HCT116 (cell line): ENCODE measurements around the gene TMEM121. TPM values are rescaled to one million over a fixed set of nuclear protein-coding genes. Genes with fewer than 3 reads are reported as not detected.

ENCODE experiments used
- ATAC-seq: fragments of 200-7000 bp; cut with Tn5 transposase; 2 replicates; pipeline ENCODE4 v1.9.1; 2020; ENCODE audit warnings: mild to moderate bottlenecking, moderate library complexity
- BruUV-seq: library from RNA; stranded (reverse); fragments of 400-500 nt; replicated peaks from 2 replicates; lab custom pipeline; 2021; lab: Mats Ljungman, UMichigan
- CTCF ChIA-PET: fragments of 300-600 bp; sonication (Branson Sonifier 250); formaldehyde crosslinking; loops from one replicate; lab custom pipeline; 2021; ENCODE audit warnings: antibody characterized with exemption; lab: Charles Lee
- POLR2A ChIA-PET: fragments of 300-600, 350-600 bp; sonication (Branson Sonifier 250); formaldehyde crosslinking; loops from one replicate; lab custom pipeline; 2021; ENCODE audit warnings: antibody characterized with exemption; lab: Charles Lee
- RAD21 ChIA-PET, 2 experiments: fragments of 300-600 bp; sonication (Branson Sonifier 250); formaldehyde crosslinking; loops; one replicate each; lab custom pipeline; 2023; ENCODE audit warnings: low total read pairs in 2 of 2; ENCODE audit not compliant: uncharacterized antibody in 2 of 2, unreplicated experiment in 2 of 2, low non-redundant PET in 1 of 2; lab: Charles Lee
- DNase-seq: peaks from one replicate; pipeline ENCODE4 v3.0.0-alpha.2; 2010; ENCODE audit warnings: low read depth, low spot score
- H2AFZ ChIP-seq: fragments of 200-600 bp; shearing (Covaris generic), sonication (generic); 2 replicates; pipeline ENCODE4 v1.6.1; 2017; ENCODE audit warnings: low read depth, mixed run types, mixed read lengths, antibody characterized with exemption, low read length; ENCODE audit not compliant: poor library complexity, severe bottlenecking
- H3K27ac ChIP-seq: 2 replicates; pipeline ENCODE4 v1.5.1; 2012; ENCODE audit warnings: low read depth, low read length
- H3K27me3 ChIP-seq: fragments of 200-600 bp; sonication (generic); 2 replicates; pipeline ENCODE4 v1.6.1; 2016; ENCODE audit warnings: mixed run types, low read length, mixed read lengths; ENCODE audit not compliant: insufficient read depth
- H3K36me3 ChIP-seq, 2 experiments: fragments of 200-500 bp in 1 of 2; fragments of 200-600 bp in 1 of 2; sonication (Bioruptor generic) in 1 of 2; sonication (generic) in 1 of 2; 2 replicates each; pipeline versions ENCODE4 v1.5.1 to v1.6.1; 2014 to 2016; ENCODE audit warnings: low read length in 2 of 2, inconsistent platforms in 1 of 2, mixed read lengths in 1 of 2, mixed run types in 1 of 2; ENCODE audit not compliant: insufficient read depth in 2 of 2, control insufficient read depth in 1 of 2
- H3K4me1 ChIP-seq, 2 experiments: fragments of 200-600 bp in 1 of 2; sonication (generic) in 1 of 2; 2 replicates each; pipeline versions ENCODE4 v1.5.1 to v1.6.1; 2012 to 2017; ENCODE audit warnings: low read length in 2 of 2, inconsistent platforms in 1 of 2, mild to moderate bottlenecking in 1 of 2, mixed read lengths in 1 of 2, mixed run types in 1 of 2, moderate library complexity in 1 of 2; ENCODE audit not compliant: insufficient read depth in 2 of 2, control insufficient read depth in 1 of 2
- H3K4me2 ChIP-seq: fragments of 200-600 bp; sonication (generic); 2 replicates; pipeline ENCODE4 v1.6.1; 2017; ENCODE audit warnings: mixed run types, low read length, mixed read lengths
- H3K4me3 ChIP-seq, 2 experiments: fragments of 200-600 bp in 1 of 2; sonication (generic) in 1 of 2; replicated peaks in 1 of 2; 2 replicates each; pipeline ENCODE4 v1.5.1; 2011 to 2016; ENCODE audit warnings: low read length in 2 of 2, control low read depth in 1 of 2, low read depth in 1 of 2, mild to moderate bottlenecking in 1 of 2, mixed read lengths in 1 of 2, mixed run types in 1 of 2
- H3K79me2 ChIP-seq: fragments of 200-600 bp; sonication (generic); 2 replicates; pipeline ENCODE4 v1.6.1; 2017; ENCODE audit warnings: mild to moderate bottlenecking, mixed run types, low read length, moderate library complexity, mixed read lengths; ENCODE audit not compliant: insufficient read depth
- H3K9ac ChIP-seq: fragments of 200-600 bp; sonication (generic); 2 replicates; pipeline ENCODE4 v1.6.1; 2016; ENCODE audit warnings: low read length, mixed read lengths
- H3K9me2 ChIP-seq: fragments of 200-600 bp; sonication (generic), shearing (Covaris generic); 2 replicates; pipeline ENCODE4 v1.6.1; 2017; ENCODE audit warnings: mixed run types, mild to moderate bottlenecking, moderate library complexity; ENCODE audit not compliant: insufficient read depth
- H3K9me3 ChIP-seq, 2 experiments: fragments of 200-500 bp in 1 of 2; fragments of 200-600 bp in 1 of 2; sonication (Bioruptor generic) in 1 of 2; sonication (generic) in 1 of 2; 2 replicates each; pipeline ENCODE4 v1.6.1; 2014 to 2017; ENCODE audit warnings: low read length in 2 of 2, mixed read lengths in 2 of 2, inconsistent platforms in 1 of 2, low read depth in 1 of 2, mild to moderate bottlenecking in 1 of 2, mixed run types in 1 of 2, moderate library complexity in 1 of 2; ENCODE audit not compliant: control insufficient read depth in 1 of 2, insufficient read depth in 1 of 2
- H4K20me1 ChIP-seq: fragments of 200-600 bp; sonication (generic), shearing (Covaris generic); 2 replicates; pipeline ENCODE4 v1.6.1; 2017; ENCODE audit warnings: mixed run types, mild to moderate bottlenecking, moderate library complexity; ENCODE audit not compliant: insufficient read depth
- ATF3 ChIP-seq: IDR thresholded peaks from 2 replicates; pipeline ENCODE4 v1.6.1; 2012
- CBX3 ChIP-seq: IDR thresholded peaks from 2 replicates; pipeline ENCODE4 v1.6.1; 2012; ENCODE audit warnings: low read depth
- EGR1 ChIP-seq: IDR thresholded peaks from 2 replicates; pipeline ENCODE4 v1.6.1; 2012; ENCODE audit warnings: low read depth
- JUND ChIP-seq: IDR thresholded peaks from 2 replicates; pipeline ENCODE4 v1.6.1; 2012
- MAX ChIP-seq: IDR thresholded peaks from 2 replicates; pipeline ENCODE4 v1.6.1; 2012
- POLR2AphosphoS5 ChIP-seq: IDR thresholded peaks from 2 replicates; pipeline ENCODE4 v1.6.1; 2011; ENCODE audit warnings: mild to moderate bottlenecking, low read depth, low read length, moderate library complexity
- RAD21 ChIP-seq: IDR thresholded peaks from 2 replicates; pipeline ENCODE4 v1.6.1; 2012; ENCODE audit warnings: low read depth, mild to moderate bottlenecking
- SRF ChIP-seq: IDR thresholded peaks from 2 replicates; pipeline ENCODE4 v1.6.1; 2012; ENCODE audit warnings: low read depth
- TCF7L2 ChIP-seq: IDR thresholded peaks from 2 replicates; pipeline ENCODE4 v1.7.0; 2011; ENCODE audit warnings: borderline replicate concordance, inconsistent platforms; ENCODE audit not compliant: insufficient read depth, insufficient read length; ENCODE audit errors: extremely low read depth
- intact Hi-C: fragments of 100-400 bp; cut with micrococcal nuclease; formaldehyde crosslinking; loops from 2 replicates; pipeline ENCODE4 v1.10.0; 2022
- total RNA-seq: library from RNA; stranded (reverse); gene quantifications from one replicate; pipeline ENCODE4 v1.2.1, GENCODE V29; 2021; ENCODE audit not compliant: unreplicated experiment
- TF ChIP-seq, protein P1 (sequence below): IDR thresholded peaks from 2 replicates; pipeline ENCODE4 v1.6.1; 2011; ENCODE audit warnings: mild to moderate bottlenecking, low read length, moderate library complexity; ENCODE audit not compliant: insufficient replicate concordance; ENCODE audit errors: extremely low read depth
- TF ChIP-seq, protein P2 (sequence below): IDR thresholded peaks from 2 replicates; pipeline ENCODE4 v1.6.1; 2012; ENCODE audit warnings: low read depth
- TF ChIP-seq, protein P3 (sequence below), 3 experiments: fragments of 200-600 bp in 1 of 3; sonication (generic) in 1 of 3; IDR thresholded peaks in 2 of 3; conservative IDR thresholded peaks in 1 of 3; 2 replicates each; pipeline ENCODE4 v1.5.1; 2012 to 2017; ENCODE audit warnings: low read depth in 2 of 3, low read length in 2 of 3, antibody characterized with exemption in 1 of 3, borderline replicate concordance in 1 of 3, control low read depth in 1 of 3, mild to moderate bottlenecking in 1 of 3, mixed read lengths in 1 of 3, mixed run types in 1 of 3, moderate library complexity in 1 of 3; ENCODE audit not compliant: insufficient read depth in 1 of 3

The TMEM121 gene
- total RNA-seq, 1 experiment from 2014 or later: 5.5 TPM

DNA sequence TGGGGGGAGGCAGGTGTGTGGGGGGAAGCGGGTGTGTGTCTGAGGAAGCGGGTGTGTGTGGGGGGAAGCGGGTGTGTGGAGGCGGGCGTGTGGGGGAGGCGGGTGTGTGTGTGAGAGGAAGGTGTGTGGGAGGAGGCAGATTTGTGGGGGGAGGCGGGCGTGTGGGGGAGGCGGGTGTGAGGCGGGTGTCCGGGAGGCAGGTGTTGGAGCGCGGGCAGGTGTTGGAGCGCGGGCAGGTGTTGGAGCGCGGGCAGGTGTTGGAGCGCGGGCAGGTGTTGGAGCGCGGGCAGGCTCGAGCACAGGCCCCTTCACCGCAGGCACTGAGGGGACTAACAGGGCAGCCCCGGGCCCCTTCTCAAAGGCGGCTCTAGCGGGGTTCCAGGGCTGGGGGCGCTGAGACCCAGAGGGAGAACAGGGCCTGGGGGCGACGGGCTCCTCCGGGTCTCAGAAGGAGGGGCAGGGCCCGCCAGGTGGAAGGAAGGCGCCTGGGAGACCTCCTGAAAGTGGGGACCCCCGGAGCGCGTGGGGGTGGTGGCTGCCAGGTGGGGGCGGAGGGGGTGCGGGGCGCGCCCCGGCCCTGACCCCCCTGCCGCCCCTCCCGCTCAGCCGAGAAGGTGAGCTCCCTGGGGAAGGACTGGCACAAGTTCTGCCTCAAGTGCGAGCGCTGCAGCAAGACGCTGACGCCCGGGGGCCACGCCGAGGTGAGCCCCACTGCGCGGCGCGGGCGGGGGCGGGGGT is 48.6 kb upstream of the TMEM121 start (continued):
- TF ChIP-seq, protein P1, sequence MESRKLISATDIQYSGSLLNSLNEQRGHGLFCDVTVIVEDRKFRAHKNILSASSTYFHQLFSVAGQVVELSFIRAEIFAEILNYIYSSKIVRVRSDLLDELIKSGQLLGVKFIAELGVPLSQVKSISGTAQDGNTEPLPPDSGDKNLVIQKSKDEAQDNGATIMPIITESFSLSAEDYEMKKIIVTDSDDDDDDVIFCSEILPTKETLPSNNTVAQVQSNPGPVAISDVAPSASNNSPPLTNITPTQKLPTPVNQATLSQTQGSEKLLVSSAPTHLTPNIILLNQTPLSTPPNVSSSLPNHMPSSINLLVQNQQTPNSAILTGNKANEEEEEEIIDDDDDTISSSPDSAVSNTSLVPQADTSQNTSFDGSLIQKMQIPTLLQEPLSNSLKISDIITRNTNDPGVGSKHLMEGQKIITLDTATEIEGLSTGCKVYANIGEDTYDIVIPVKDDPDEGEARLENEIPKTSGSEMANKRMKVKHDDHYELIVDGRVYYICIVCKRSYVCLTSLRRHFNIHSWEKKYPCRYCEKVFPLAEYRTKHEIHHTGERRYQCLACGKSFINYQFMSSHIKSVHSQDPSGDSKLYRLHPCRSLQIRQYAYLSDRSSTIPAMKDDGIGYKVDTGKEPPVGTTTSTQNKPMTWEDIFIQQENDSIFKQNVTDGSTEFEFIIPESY: no peak
- TF ChIP-seq ATF3 (no peak), EGR1 (no peak)
- TF ChIP-seq, all 23 proteins: peak for 0

DNA sequence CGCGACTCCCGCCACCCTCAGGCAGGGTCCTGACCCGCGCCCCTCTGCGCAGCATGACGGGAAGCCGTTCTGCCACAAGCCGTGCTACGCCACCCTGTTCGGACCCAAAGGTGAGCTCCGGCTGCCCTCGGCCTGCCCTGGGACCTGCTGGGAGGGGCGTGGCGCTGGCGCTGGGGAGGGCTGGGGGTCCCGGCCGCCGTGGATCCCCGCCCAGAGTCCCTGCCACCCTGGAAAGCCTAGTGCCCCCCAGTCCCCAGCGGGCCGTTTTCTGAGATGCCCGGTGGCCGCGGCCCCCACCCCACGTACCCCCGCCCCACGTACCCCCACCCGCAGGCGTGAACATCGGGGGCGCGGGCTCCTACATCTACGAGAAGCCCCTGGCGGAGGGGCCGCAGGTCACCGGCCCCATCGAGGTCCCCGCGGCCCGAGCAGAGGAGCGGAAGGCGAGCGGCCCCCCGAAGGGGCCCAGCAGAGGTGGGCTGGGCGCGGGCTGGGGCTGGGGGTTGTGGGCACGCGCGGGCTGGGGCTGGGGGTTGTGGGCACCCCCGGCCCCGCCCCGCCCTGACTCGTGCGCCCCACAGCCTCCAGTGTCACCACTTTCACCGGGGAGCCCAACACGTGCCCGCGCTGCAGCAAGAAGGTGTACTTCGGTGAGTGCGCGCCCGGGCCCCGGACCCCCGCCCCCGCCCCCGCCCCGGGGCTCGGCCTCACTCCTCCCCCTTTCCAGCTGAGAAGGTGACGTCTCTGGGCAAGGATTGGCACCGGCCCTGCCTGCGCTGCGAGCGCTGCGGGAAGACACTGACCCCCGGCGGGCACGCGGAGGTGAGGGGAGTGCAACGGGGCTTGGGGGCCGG is 47.8 kb upstream of the TMEM121 start:
- no peaks in the 10 kb centered on the region for H3K27me3 ChIP-seq
- no peak for TF ChIP-seq JUND
- TF ChIP-seq, protein P2, sequence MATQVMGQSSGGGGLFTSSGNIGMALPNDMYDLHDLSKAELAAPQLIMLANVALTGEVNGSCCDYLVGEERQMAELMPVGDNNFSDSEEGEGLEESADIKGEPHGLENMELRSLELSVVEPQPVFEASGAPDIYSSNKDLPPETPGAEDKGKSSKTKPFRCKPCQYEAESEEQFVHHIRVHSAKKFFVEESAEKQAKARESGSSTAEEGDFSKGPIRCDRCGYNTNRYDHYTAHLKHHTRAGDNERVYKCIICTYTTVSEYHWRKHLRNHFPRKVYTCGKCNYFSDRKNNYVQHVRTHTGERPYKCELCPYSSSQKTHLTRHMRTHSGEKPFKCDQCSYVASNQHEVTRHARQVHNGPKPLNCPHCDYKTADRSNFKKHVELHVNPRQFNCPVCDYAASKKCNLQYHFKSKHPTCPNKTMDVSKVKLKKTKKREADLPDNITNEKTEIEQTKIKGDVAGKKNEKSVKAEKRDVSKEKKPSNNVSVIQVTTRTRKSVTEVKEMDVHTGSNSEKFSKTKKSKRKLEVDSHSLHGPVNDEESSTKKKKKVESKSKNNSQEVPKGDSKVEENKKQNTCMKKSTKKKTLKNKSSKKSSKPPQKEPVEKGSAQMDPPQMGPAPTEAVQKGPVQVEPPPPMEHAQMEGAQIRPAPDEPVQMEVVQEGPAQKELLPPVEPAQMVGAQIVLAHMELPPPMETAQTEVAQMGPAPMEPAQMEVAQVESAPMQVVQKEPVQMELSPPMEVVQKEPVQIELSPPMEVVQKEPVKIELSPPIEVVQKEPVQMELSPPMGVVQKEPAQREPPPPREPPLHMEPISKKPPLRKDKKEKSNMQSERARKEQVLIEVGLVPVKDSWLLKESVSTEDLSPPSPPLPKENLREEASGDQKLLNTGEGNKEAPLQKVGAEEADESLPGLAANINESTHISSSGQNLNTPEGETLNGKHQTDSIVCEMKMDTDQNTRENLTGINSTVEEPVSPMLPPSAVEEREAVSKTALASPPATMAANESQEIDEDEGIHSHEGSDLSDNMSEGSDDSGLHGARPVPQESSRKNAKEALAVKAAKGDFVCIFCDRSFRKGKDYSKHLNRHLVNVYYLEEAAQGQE: no peak
- TF ChIP-seq SRF: no peak
- no peak for TF ChIP-seq RAD21
- TF ChIP-seq, protein P3, sequence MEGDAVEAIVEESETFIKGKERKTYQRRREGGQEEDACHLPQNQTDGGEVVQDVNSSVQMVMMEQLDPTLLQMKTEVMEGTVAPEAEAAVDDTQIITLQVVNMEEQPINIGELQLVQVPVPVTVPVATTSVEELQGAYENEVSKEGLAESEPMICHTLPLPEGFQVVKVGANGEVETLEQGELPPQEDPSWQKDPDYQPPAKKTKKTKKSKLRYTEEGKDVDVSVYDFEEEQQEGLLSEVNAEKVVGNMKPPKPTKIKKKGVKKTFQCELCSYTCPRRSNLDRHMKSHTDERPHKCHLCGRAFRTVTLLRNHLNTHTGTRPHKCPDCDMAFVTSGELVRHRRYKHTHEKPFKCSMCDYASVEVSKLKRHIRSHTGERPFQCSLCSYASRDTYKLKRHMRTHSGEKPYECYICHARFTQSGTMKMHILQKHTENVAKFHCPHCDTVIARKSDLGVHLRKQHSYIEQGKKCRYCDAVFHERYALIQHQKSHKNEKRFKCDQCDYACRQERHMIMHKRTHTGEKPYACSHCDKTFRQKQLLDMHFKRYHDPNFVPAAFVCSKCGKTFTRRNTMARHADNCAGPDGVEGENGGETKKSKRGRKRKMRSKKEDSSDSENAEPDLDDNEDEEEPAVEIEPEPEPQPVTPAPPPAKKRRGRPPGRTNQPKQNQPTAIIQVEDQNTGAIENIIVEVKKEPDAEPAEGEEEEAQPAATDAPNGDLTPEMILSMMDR (IDR thresholded peaks at IDR 0.05 in 2 of 3, conservative IDR thresholded peaks at IDR 0.05 in 1 of 3; ENCODE audit: borderline replicate concordance in 1 of 3, insufficient read depth in 1 of 3, low read depth in 2 of 3, low read length in 2 of 3): no peak
- TF ChIP-seq TCF7L2: no peak
- no peak for TF ChIP-seq CBX3
- TF ChIP-seq POLR2AphosphoS5: no peak
- no peak for TF ChIP-seq MAX
- ChIA-PET CTCF (no interaction called here), RAD21 (no interaction called here), POLR2A (no interaction called here)
- intact Hi-C loops: no loop called here
- no peak overlapping the region for H2AFZ ChIP-seq
- no TSS peak for BruUV-seq
- no peak overlapping the region for H3K4me2 ChIP-seq
- H3K79me2 ChIP-seq: no peaks in the 10 kb centered on the region
- H3K9me2 ChIP-seq: no peaks in the 10 kb centered on the region
- no peaks in the 10 kb centered on the region for H4K20me1 ChIP-seq
- no peaks in the 10 kb centered on the region for H3K36me3 ChIP-seq
- no peak overlapping the region for H3K4me3 ChIP-seq
- ATAC-seq (no peak), DNase-seq (no peak)
- H3K9ac ChIP-seq: no peak overlapping the region
- H3K4me1 ChIP-seq: peaks cover 32 to 56% of the 10 kb centered on the region in 2 experiments
- H3K27ac ChIP-seq: no peak overlapping the region
- no peaks in the 10 kb centered on the region for H3K9me3 ChIP-seq
